HepG2 (cell line): ENCODE results near the gene PRKCE. TPM values are rescaled to one million over a fixed set of nuclear protein-coding genes. Genes with fewer than 3 reads are reported as not detected.

Source experiments
- ATAC-seq: fragments of 200-7000 bp; cut with Tn5 transposase; 3 replicates; pipeline ENCODE4 v1.9.1; 2020; ENCODE audit warnings: mild to moderate bottlenecking, moderate library complexity
- BruUV-seq: library from RNA; stranded (reverse); fragments of 400-500 nt; replicated peaks from 2 replicates; lab custom pipeline; 2021; lab: Mats Ljungman, UMichigan
- CTCF ChIA-PET: fragments of 300-600 bp; formaldehyde crosslinking; extraction: SDS; loops from one replicate; lab custom pipeline; 2021; ENCODE audit warnings: low total read pairs, inconsistent platforms, low intra/inter-chr PET ratio; lab: Yijun Ruan, JAX
- POLR2A ChIA-PET: fragments of 350-600 bp; sonication (Branson Sonifier 250); formaldehyde crosslinking; loops from one replicate; lab custom pipeline; 2020; ENCODE audit warnings: antibody characterized with exemption, inconsistent platforms; lab: Yijun Ruan, JAX
- DNase-seq: peaks from one replicate; pipeline ENCODE4 v3.0.0-alpha.2; 2015; ENCODE audit warnings: low spot score
- FAIRE-seq: peaks from 3 replicates; lab custom pipeline; 2011; peaks lifted over from hg19 to GRCh38; lab: Jason Lieb, UNC
- H2AFZ ChIP-seq: one replicate; pipeline ENCODE4 v1.6.1; 2011; ENCODE audit warnings: low read length, inconsistent platforms
- H3K27ac ChIP-seq: fragments of 300-600 bp; 3 replicates; pipeline ENCODE4 v1.8.0; 2011; ENCODE audit warnings: mixed run types, mild to moderate bottlenecking, mixed read lengths, low read length, inconsistent platforms; ENCODE audit not compliant: insufficient read depth; ENCODE audit errors: extremely low read length
- H3K27me3 ChIP-seq, 2 experiments: fragments of 200-600 bp in 1 of 2; 2 replicates in 1 of 2; 3 replicates in 1 of 2; pipeline versions ENCODE4 v1.6.0 to v1.8.0; 2011; ENCODE audit warnings: low read length in 2 of 2, mild to moderate bottlenecking in 2 of 2, moderate library complexity in 2 of 2, inconsistent platforms in 1 of 2; ENCODE audit not compliant: insufficient read depth in 2 of 2, control insufficient read depth in 1 of 2
- H3K36me3 ChIP-seq, 2 experiments: fragments of 200-600 bp in 1 of 2; replicated peaks in 1 of 2; 2 replicates in 1 of 2; 3 replicates in 1 of 2; pipeline versions ENCODE4 v1.5.1 to v1.8.0; 2011; ENCODE audit warnings: low read length in 2 of 2, inconsistent platforms in 1 of 2; ENCODE audit not compliant: insufficient read depth in 2 of 2, control insufficient read depth in 1 of 2
- H3K4me1 ChIP-seq: 2 replicates; pipeline ENCODE4 v1.5.1; 2012; ENCODE audit warnings: low read length, inconsistent platforms; ENCODE audit not compliant: insufficient read depth
- H3K4me2 ChIP-seq: 2 replicates; pipeline ENCODE4 v1.6.0; 2011; ENCODE audit warnings: low read depth, low read length, inconsistent platforms
- H3K4me3 ChIP-seq, 3 experiments: fragments of 200-600 bp in 1 of 3; sonication (generic), shearing (Covaris generic) in 1 of 3; replicated peaks in 1 of 3; 2 replicates each; pipeline ENCODE4 v1.5.1; 2011 to 2016; ENCODE audit warnings: low read length in 3 of 3, inconsistent platforms in 2 of 3, low read depth in 2 of 3, mild to moderate bottlenecking in 2 of 3, control low read depth in 1 of 3, mixed read lengths in 1 of 3; ENCODE audit not compliant: insufficient read depth in 1 of 3
- H3K79me2 ChIP-seq: one replicate; pipeline ENCODE4 v1.6.1; 2011; ENCODE audit warnings: low read length, inconsistent platforms; ENCODE audit not compliant: insufficient read depth
- H3K9ac ChIP-seq: 2 replicates; pipeline ENCODE4 v1.6.0; 2011; ENCODE audit warnings: mild to moderate bottlenecking, low read depth, low read length, inconsistent platforms; ENCODE audit not compliant: insufficient read depth
- H3K9me3 ChIP-seq: 2 replicates; pipeline ENCODE4 v1.5.1; 2012; ENCODE audit warnings: mild to moderate bottlenecking, low read length
- H4K20me1 ChIP-seq: 2 replicates; pipeline ENCODE4 v1.6.0; 2011; ENCODE audit warnings: inconsistent platforms, mild to moderate bottlenecking, low read length, moderate library complexity; ENCODE audit not compliant: insufficient read depth
- DZIP1 ChIP-seq: sonication (generic); formaldehyde crosslinking; IDR thresholded peaks from 2 replicates; pipeline ENCODE4 v1.5.0; 2020; ENCODE audit warnings: mild to moderate bottlenecking, missing genetic modification reagents
- ESRRA ChIP-seq: sonication (generic); formaldehyde crosslinking; IDR thresholded peaks from 2 replicates; pipeline ENCODE4 v1.5.1; 2020; ENCODE audit warnings: mild to moderate bottlenecking, low read depth, missing genetic modification reagents
- FLYWCH1 ChIP-seq: sonication (generic); formaldehyde crosslinking; IDR thresholded peaks from 2 replicates; pipeline ENCODE4 v1.8.1; 2023; ENCODE audit warnings: mild to moderate bottlenecking, missing genetic modification reagents
- HOXA7 ChIP-seq: sonication (generic); formaldehyde crosslinking; IDR thresholded peaks from 2 replicates; pipeline ENCODE4 v1.8.1; 2022; ENCODE audit warnings: mild to moderate bottlenecking, missing genetic modification reagents, moderate library complexity
- U2AF2 ChIP-seq: fragments of 200-400 bp; formaldehyde crosslinking; IDR thresholded peaks from 2 replicates; pipeline ENCODE4 v1.6.1; 2017; ENCODE audit warnings: low read depth, mild to moderate bottlenecking, low read length
- ZNF280D ChIP-seq: sonication (generic); formaldehyde crosslinking; IDR thresholded peaks from 2 replicates; pipeline ENCODE4 v1.5.1; 2020; ENCODE audit warnings: mild to moderate bottlenecking, missing genetic modification reagents
- ZNF646 ChIP-seq: sonication (generic); formaldehyde crosslinking; IDR thresholded peaks from 2 replicates; pipeline ENCODE4 v1.9.0; 2021; ENCODE audit warnings: mild to moderate bottlenecking, missing genetic modification reagents
- ZNF710 ChIP-seq: sonication (generic); formaldehyde crosslinking; IDR thresholded peaks from 2 replicates; pipeline ENCODE4 v1.5.0; 2020; ENCODE audit warnings: mild to moderate bottlenecking, missing genetic modification reagents, borderline replicate concordance
- WGBS: methylation state at CpG from one replicate; pipeline ENCODE4 v1.1.6; 2017; ENCODE audit warnings: low lambda C conversion rate; 5-methylcytosine and 5-hydroxymethylcytosine counted together
- in situ Hi-C: cut with HindIII; loops from 2 replicates; pipeline ENCODE4 v1.10.0; 2017; ENCODE audit warnings: low pct_unique_long_range_greater_than_20kb; ENCODE audit not compliant: extremely low pct_ligation_motif_present
- intact Hi-C: fragments of 100-400 bp; cut with micrococcal nuclease; formaldehyde crosslinking; loops from one replicate; pipeline ENCODE4 v1.10.0; 2022; ENCODE audit not compliant: unreplicated experiment
- polyA plus RNA-seq, 8 experiments: library from polyadenylated mRNA; depleted of rRNA in 3 of 8; stranded (reverse) in 7 of 8; unstranded in 1 of 8; fragments of >200 nt; fragmentation: Illumina TruSeq in 4 of 8; extraction: Trizol in 4 of 8; gene quantifications; 2 replicates each; pipeline versions ENCODE4 v1.2.1 to v1.2.3, GENCODE V29; 2011 to 2016; ENCODE audit warnings: low read depth in 4 of 8, missing spikeins in 1 of 8, mixed read lengths in 1 of 8; ENCODE audit not compliant: insufficient read depth in 1 of 8
- total RNA-seq, 5 experiments: library from RNA; depleted of rRNA; stranded (reverse); fragments of >200 nt; fragmentation: Illumina TruSeq; extraction: Trizol; gene quantifications; 2 replicates each; pipeline ENCODE4 v1.2.3, GENCODE V29; 2016; ENCODE audit warnings: low read depth in 1 of 5

The PRKCE gene
- total and polyA plus RNA-seq, 2 of the 13 experiments (the other 11 are each of a cell fraction or from before 2014, with no cell fraction given) = 1.0 to 3.9 TPM

- in situ Hi-C loops (no loop called here), intact Hi-C loops (loop anchor here (5.0 kb wide), 1 partner anchor 1348 kb away; no protein-coding TSS in a partner anchor)
- no peaks in the 10 kb centered on the region; a peak in 1 of 5 replicates for H3K27me3 ChIP-seq
- no peak overlapping the region for H3K9ac ChIP-seq
- no TSS peak for BruUV-seq
- H3K4me2 ChIP-seq = no peak overlapping the region
- H4K20me1 ChIP-seq = no peaks in the 10 kb centered on the region
- no peak overlapping the region for H3K27ac ChIP-seq
- FAIRE-seq (no peak), ATAC-seq (no peak), DNase-seq (no peak)
- 43% methylated on average over 1 of the region's 1 CpG for WGBS
- H3K36me3 ChIP-seq = no peaks in the 10 kb centered on the region
- no peak overlapping the region for H3K4me3 ChIP-seq
- H2AFZ ChIP-seq = no peak overlapping the region
- peaks cover 12% of the 10 kb centered on the region for H3K79me2 ChIP-seq
- ChIA-PET CTCF (no interaction called here), POLR2A (no interaction called here)
- peaks cover 22% of the 10 kb centered on the region for H3K4me1 ChIP-seq
- no peaks in the 10 kb centered on the region for H3K9me3 ChIP-seq
- TF ChIP-seq ZNF646 (CRISPR knock-in tag) (no peak), HOXA7 (no peak), ZNF710 (CRISPR knock-in tag) (no peak), U2AF2 (no peak), ZNF280D (CRISPR knock-in tag) (no peak), FLYWCH1 (CRISPR knock-in tag) (no peak), DZIP1 (CRISPR knock-in tag) (no peak), ESRRA (CRISPR knock-in tag) (no peak)
Measured at GRCh38 chr2:45614330-45614729, 37.1 kb upstream of the PRKCE start.
